ENCODE results near the gene NAA40. TPM values are rescaled to one million over a fixed set of nuclear protein-coding genes. Genes with fewer than 3 reads are reported as not detected.

The NAA40 gene
- total and polyA plus RNA-seq, 2 of the 13 experiments (the other 11 are each of a cell fraction or from before 2014, with no cell fraction given): 11.1 to 17.9 TPM

- TF ChIP-seq ZNF891 (CRISPR knock-in tag; IDR thresholded peaks at IDR 0.05): no peak; the same call in 1 of the 2 replicates
- no peak for TF ChIP-seq ZNF646 (CRISPR knock-in tag; IDR thresholded peaks at IDR 0.05)
- no peak for TF ChIP-seq ARID3A (IDR thresholded peaks at IDR 0.05; ENCODE audit: low read depth, low read length)
- TF ChIP-seq ZNF253 (CRISPR knock-in tag; IDR thresholded peaks at IDR 0.05; ENCODE audit: borderline replicate concordance): no peak
- TF ChIP-seq BCL6 (CRISPR knock-in tag; IDR thresholded peaks at IDR 0.05): no peak
- TF ChIP-seq ZBTB33 (CRISPR knock-in tag; IDR thresholded peaks at IDR 0.05): no peak
- no peak for TF ChIP-seq TCF7 (IDR thresholded peaks at IDR 0.05; ENCODE audit: low read depth)
- peak; percentile 71 for TF ChIP-seq NFYC (CRISPR knock-in tag; IDR thresholded peaks at IDR 0.05)
- TF ChIP-seq BATF2 (CRISPR knock-in tag; IDR thresholded peaks at IDR 0.05): no peak
- TF ChIP-seq ZNF281 (CRISPR knock-in tag; IDR thresholded peaks at IDR 0.05; ENCODE audit: borderline replicate concordance): no peak
- no peak for TF ChIP-seq SRSF1 (optimal IDR thresholded peaks at IDR 0.05; ENCODE audit: low read depth, low read length)
- TF ChIP-seq XRCC5 (optimal IDR thresholded peaks at IDR 0.05; ENCODE audit: low read length): peak; percentile 38
- TF ChIP-seq ZNF572 (CRISPR knock-in tag; IDR thresholded peaks at IDR 0.05): peak; percentile 32; the same call in 1 of the 2 replicates
- no peak for TF ChIP-seq PCBP2 (optimal IDR thresholded peaks at IDR 0.05; ENCODE audit: low read depth, low read length, poor library complexity, severe bottlenecking)
Measured at GRCh38 chr11:63920126-63920938, 18.5 kb upstream of the NAA40 start (continued).
